ENCODE measurements around the gene PROSER3. TPM values are rescaled to one million over a fixed set of nuclear protein-coding genes. Genes with fewer than 3 reads are reported as not detected.

The PROSER3 gene
- polyA plus RNA-seq, 1 donor (not counting 4 experiments of a cell fraction or from before 2014, with no cell fraction given) = 5.5 TPM

- no peaks in the 10 kb centered on the region for H3K79me2 ChIP-seq (ENCODE audit: control insufficient read depth, insufficient read depth, low read length)
- no peaks in the 10 kb centered on the region for H3K4me1 ChIP-seq (ENCODE audit: control insufficient read depth, extremely low read depth, insufficient read depth, low read length)
- H3K9me3 ChIP-seq (ENCODE audit: control insufficient read depth, low read depth, low read length) = no peaks in the 10 kb centered on the region
- H3K4me2 ChIP-seq (ENCODE audit: control insufficient read depth, extremely low read depth, insufficient read depth, low read depth, low read length) = no peak overlapping the region
- no peaks in the 10 kb centered on the region for H3K9me1 ChIP-seq (ENCODE audit: control insufficient read depth, extremely low read depth, insufficient read depth, low read length)
- no peak overlapping the region for H3K27ac ChIP-seq (ENCODE audit: control insufficient read depth, insufficient read depth, low read length)
- no peaks in the 10 kb centered on the region for H3K27me3 ChIP-seq (ENCODE audit: control insufficient read depth, extremely low read depth, insufficient read depth, low read length)
- H3K4me3 ChIP-seq (ENCODE audit: control insufficient read depth in 2 of 3, extremely low read depth in 1 of 3, insufficient read depth in 2 of 3, low read depth in 1 of 3, low read length in 3 of 3) = no peak overlapping the region
- no peaks in the 10 kb centered on the region for H4K20me1 ChIP-seq (ENCODE audit: control insufficient read depth, extremely low read depth, insufficient read depth, low read length)
- H3K9ac ChIP-seq (ENCODE audit: control insufficient read depth, extremely low read depth, insufficient read depth, low read length) = no peak overlapping the region
- peaks cover 9 to 13% of the 10 kb centered on the region in 2 experiments for H3K36me3 ChIP-seq (ENCODE audit: control insufficient read depth in 2 of 2, extremely low read depth in 1 of 2, insufficient read depth in 2 of 2, low read length in 2 of 2)
- TF ChIP-seq EZH2 (IDR thresholded peaks at IDR 0.05; ENCODE audit: low read length) (no peak), CTCF (optimal IDR thresholded peaks at IDR 0.05 in 1 of 3, IDR thresholded peaks at IDR 0.05 in 1 of 3, conservative IDR thresholded peaks at IDR 0.05 in 1 of 3; ENCODE audit: extremely low read depth in 1 of 3, insufficient read depth in 2 of 3, low read length in 3 of 3) (no peak)
- DNase-seq (ENCODE audit: low read depth, low spot score) (no peak), FAIRE-seq (no peak)
- no peak overlapping the region for H2AFZ ChIP-seq (ENCODE audit: control insufficient read depth, low read length)
- dilution Hi-C loops (cut with MboI; ENCODE audit: extremely low pct_ligation_motif_present, low sequenced_read_pairs) = no loop called here
Measured at GRCh38 chr19:35766571-35767104, 8.7 kb downstream of the PROSER3 start.

DNA sequence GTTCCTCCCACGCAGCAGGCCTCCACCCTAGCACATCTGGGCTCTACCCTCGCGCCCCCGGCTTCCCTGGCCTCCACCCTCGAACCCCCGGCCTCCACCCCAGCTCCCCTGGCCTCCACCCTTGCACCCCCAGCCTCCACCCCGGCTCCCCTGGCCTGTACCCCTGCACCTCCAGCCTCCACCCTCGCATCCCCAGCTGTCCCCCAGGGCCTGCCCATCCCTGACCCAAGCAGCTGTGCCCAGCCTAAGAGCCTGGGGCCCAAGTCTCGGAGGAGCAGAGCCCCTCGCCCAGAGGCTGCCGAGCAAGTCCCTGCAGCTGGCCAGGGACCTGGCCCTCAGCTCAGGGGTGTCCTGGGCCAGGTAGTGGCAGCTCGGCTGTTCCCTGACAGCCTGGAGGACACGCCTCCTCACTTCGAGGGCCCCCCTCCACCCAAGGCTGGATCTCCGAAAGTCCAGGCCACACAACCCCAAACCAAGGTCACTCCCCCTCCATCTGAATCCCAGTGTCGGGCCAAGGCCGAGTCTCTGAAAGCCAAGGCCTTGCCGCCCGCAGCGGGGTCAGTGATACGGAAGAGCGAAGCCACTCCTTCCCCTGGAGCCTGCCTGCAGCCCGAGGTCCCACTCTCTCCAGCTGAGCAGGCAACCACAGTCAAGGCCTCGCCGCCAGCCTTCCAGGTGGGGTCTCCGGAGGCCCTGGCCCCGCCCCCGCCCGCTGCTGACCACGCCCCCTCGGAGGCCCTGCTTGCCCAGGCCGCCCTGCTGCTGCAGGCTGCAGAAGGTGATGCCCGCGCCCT, 9.5 kb downstream of the PROSER3 start:
- H3K36me3 ChIP-seq (ENCODE audit: control insufficient read depth in 2 of 2, extremely low read depth in 1 of 2, insufficient read depth in 2 of 2, low read length in 2 of 2) = peaks cover 7 to 13% of the 10 kb centered on the region in 2 experiments

More for the DNA sequence above, 9.5 kb downstream of the PROSER3 start:
- Histone ChIP-seq H3K79me2 (ENCODE audit: control insufficient read depth, insufficient read depth, low read length) (no peaks in the 10 kb centered on the region), H3K9me3 (ENCODE audit: control insufficient read depth, low read depth, low read length) (no peaks in the 10 kb centered on the region), H3K9ac (ENCODE audit: control insufficient read depth, extremely low read depth, insufficient read depth, low read length) (no peak overlapping the region), H2AFZ (ENCODE audit: control insufficient read depth, low read length) (no peak overlapping the region), H3K4me1 (ENCODE audit: control insufficient read depth, extremely low read depth, insufficient read depth, low read length) (no peaks in the 10 kb centered on the region), H3K4me3 (ENCODE audit: control insufficient read depth in 2 of 3, extremely low read depth in 1 of 3, insufficient read depth in 2 of 3, low read depth in 1 of 3, low read length in 3 of 3) (no peak overlapping the region), H3K27me3 (ENCODE audit: control insufficient read depth, extremely low read depth, insufficient read depth, low read length) (no peaks in the 10 kb centered on the region), H3K4me2 (ENCODE audit: control insufficient read depth, extremely low read depth, insufficient read depth, low read depth, low read length) (no peak overlapping the region), H4K20me1 (ENCODE audit: control insufficient read depth, extremely low read depth, insufficient read depth, low read length) (no peaks in the 10 kb centered on the region), H3K27ac (ENCODE audit: control insufficient read depth, insufficient read depth, low read length) (no peak overlapping the region), H3K9me1 (ENCODE audit: control insufficient read depth, extremely low read depth, insufficient read depth, low read length) (no peaks in the 10 kb centered on the region)
- DNase-seq (ENCODE audit: low read depth, low spot score) (no peak), FAIRE-seq (no peak)
- dilution Hi-C loops (cut with MboI; ENCODE audit: extremely low pct_ligation_motif_present, low sequenced_read_pairs) = no loop called here
- TF ChIP-seq EZH2 (IDR thresholded peaks at IDR 0.05; ENCODE audit: low read length) (no peak), CTCF (optimal IDR thresholded peaks at IDR 0.05 in 1 of 3, IDR thresholded peaks at IDR 0.05 in 1 of 3, conservative IDR thresholded peaks at IDR 0.05 in 1 of 3; ENCODE audit: extremely low read depth in 1 of 3, insufficient read depth in 2 of 3, low read length in 3 of 3) (no peak)

Measured in keratinocyte (primary cell).